Measurements from ENCODE around the gene GPHN.

Gene GPHN

GRCh38 chr14:67172520-67172919 is 664.6 kb downstream of the GPHN start:
- no peak for DNase-seq

- no peak for DNase-seq
Observed at GRCh38 chr14:67173719-67174118, 665.8 kb downstream of the GPHN start.

- DNase-seq, result no peak
Observed at GRCh38 chr14:67186172-67186768, 678.3 kb downstream of the GPHN start.

- no peak for DNase-seq
Observed at GRCh38 chr14:67186789-67187584, 679.0 kb downstream of the GPHN start.

GRCh38 chr14:67187826-67188225 is 679.9 kb downstream of the GPHN start:
- no peak for DNase-seq

GRCh38 chr14:67188326-67188725 is 680.4 kb downstream of the GPHN start:
- DNase-seq, result no peak

GRCh38 chr14:67191768-67192290 is 683.9 kb downstream of the GPHN start:
- no peak for DNase-seq

GRCh38 chr14:67192366-67192765 is 684.4 kb downstream of the GPHN start:
- no peak for DNase-seq

- DNase-seq, result no peak
Observed at GRCh38 chr14:67195279-67195678, 687.3 kb downstream of the GPHN start.

GRCh38 chr14:67199016-67199415 is 691.1 kb downstream of the GPHN start:
- DNase-seq, result no peak

GRCh38 chr14:67207810-67208209 is 699.9 kb downstream of the GPHN start:
- no peak for DNase-seq

GRCh38 chr14:67218126-67218525 is 710.2 kb downstream of the GPHN start:
- DNase-seq, result no peak

GRCh38 chr14:67221248-67221981 is 713.5 kb downstream of the GPHN start:
- DNase-seq, result no peak

- DNase-seq, result no peak
Observed at GRCh38 chr14:67221982-67222328, 714.0 kb downstream of the GPHN start.

- no peak for DNase-seq
Observed at GRCh38 chr14:67225523-67225922, 717.6 kb downstream of the GPHN start.

- no peak for DNase-seq
Observed at GRCh38 chr14:67228325-67228984, 720.5 kb downstream of the GPHN start.
